Measurements from ENCODE around the gene PPP1R9A. TPM values are rescaled to one million over a fixed set of nuclear protein-coding genes. Genes with fewer than 3 reads are reported as not detected.
"Not testable (repeated sequence)": the region's sequence is repeated elsewhere in the genome, so short reads cannot be mapped to it uniquely, and the experiment has no call there.

The PPP1R9A gene
- total RNA-seq, 2 donors from 2014 or later, result 17.7 to 20.2 TPM

- Histone ChIP-seq H3K9ac (ENCODE audit: low read depth in 2 of 2, low read length in 2 of 2) (no peak overlapping the region), H3K4me1 (peaks cover 6% of the 10 kb centered on the region), H3K4me3 (no peak overlapping the region), H3K36me3 (no peaks in the 10 kb centered on the region), H3K9me3 (no peaks in the 10 kb centered on the region), H3K27me3 (no peaks in the 10 kb centered on the region), H3K27ac (no peak overlapping the region)
- no peak for TF ChIP-seq CTCF (IDR thresholded peaks at IDR 0.05)
- intact Hi-C loops (cut with DNase I), result no loop called here
- no peak for DNase-seq
Measured at GRCh38 chr7:94997547-94997946, 90.2 kb downstream of the PPP1R9A start.

DNA sequence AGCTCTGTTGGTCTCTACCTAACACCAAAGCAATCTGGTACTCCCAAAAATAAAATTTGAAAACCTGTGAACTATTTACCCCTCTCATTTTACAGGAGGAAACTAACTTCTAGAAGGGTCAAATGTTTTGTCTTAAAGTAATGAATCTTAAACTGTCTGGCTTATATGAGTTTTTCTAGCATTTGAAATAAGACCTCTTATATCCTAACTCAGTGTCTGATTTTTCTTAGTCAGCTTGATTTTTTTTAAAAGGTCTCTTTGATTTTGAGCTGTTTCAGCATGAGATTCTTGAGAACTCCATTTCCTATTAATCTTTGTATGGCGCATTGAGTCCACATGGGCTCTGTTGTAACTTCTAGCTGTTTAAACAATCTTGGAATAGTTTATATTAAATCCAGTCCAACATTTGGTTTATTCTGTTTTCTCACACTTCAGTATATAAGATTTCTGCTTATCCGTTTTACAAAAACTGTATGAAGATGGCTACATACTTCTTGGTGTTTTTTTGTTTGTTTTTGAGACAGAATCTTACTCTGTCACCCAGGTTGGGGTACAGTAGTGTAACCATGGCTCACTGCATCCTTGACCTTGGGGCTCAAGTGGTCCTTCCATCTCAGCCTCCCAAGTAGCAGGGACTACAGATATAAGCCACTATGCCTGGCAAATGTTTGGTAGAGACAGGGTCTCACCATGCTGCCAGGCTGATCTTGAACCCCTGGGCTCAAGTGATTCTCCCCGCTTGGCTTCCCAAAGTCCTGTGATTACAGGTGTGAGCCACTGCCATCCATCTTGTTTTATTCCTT, 91.1 kb downstream of the PPP1R9A start:
- no peak for TF ChIP-seq CTCF (IDR thresholded peaks at IDR 0.05)
- intact Hi-C loops (cut with DNase I), result no loop called here
- Histone ChIP-seq H3K9ac (ENCODE audit: low read depth in 2 of 2, low read length in 2 of 2) (no peak overlapping the region), H3K36me3 (no peaks in the 10 kb centered on the region), H3K4me3 (no peak overlapping the region), H3K9me3 (no peaks in the 10 kb centered on the region), H3K27ac (peak overlapping the region; percentile 48), H3K4me1 (peaks cover 6% of the 10 kb centered on the region), H3K27me3 (no peaks in the 10 kb centered on the region)
- no peak for DNase-seq

DNA sequence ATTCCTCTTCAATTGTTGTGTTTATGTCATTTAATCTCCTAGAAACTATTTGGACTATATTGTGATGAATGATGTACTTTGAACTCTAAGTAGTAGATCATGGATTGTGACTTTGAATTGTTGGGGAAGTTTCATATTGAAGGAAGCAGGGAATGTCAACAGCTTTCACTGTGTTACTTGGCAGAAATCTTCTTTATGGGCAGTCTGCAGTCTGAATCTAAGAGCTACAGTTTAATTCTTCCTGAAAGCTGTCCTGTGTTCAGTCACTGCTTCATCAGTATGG, 91.6 kb downstream of the PPP1R9A start:
- DNase-seq, result no peak
- no peak for TF ChIP-seq CTCF (IDR thresholded peaks at IDR 0.05)

DNA sequence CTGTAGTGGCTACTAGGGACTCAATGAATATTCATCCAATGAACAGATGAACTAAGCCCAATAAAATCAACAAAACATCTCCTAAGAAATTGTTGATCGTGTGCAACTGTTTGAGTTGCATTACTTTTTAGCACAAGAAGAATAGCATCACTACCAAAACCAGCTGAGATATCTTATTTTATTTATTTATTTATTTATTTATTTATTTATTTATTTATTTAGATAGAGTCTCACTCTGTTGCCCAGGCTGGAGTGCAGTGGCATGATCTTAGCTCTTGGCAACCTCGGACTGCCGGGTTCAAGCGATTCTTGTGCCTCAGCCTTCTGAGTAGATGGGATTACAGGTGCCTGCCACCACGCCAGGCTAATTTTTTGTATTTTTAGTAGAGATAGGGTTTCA, 92.2 kb downstream of the PPP1R9A start:
- DNase-seq; H3K36me3 ChIP-seq; H3K4me1 ChIP-seq; H3K9me3 ChIP-seq; H3K27me3 ChIP-seq; intact Hi-C loops (cut with DNase I); H3K4me3 ChIP-seq; H3K9ac ChIP-seq (ENCODE audit: low read depth in 2 of 2, low read length in 2 of 2): not testable (repeated sequence)
- peak overlapping the region; percentile 48 for H3K27ac ChIP-seq

More for the DNA sequence above, 91.6 kb downstream of the PPP1R9A start:
- Histone ChIP-seq H3K27ac (peak overlapping the region; percentile 48), H3K4me1 (peaks cover 6% of the 10 kb centered on the region), H3K27me3 (no peaks in the 10 kb centered on the region), H3K36me3 (no peaks in the 10 kb centered on the region), H3K9ac (ENCODE audit: low read depth in 2 of 2, low read length in 2 of 2) (no peak overlapping the region), H3K4me3 (no peak overlapping the region), H3K9me3 (no peaks in the 10 kb centered on the region)
- intact Hi-C loops (cut with DNase I), result no loop called here

DNA sequence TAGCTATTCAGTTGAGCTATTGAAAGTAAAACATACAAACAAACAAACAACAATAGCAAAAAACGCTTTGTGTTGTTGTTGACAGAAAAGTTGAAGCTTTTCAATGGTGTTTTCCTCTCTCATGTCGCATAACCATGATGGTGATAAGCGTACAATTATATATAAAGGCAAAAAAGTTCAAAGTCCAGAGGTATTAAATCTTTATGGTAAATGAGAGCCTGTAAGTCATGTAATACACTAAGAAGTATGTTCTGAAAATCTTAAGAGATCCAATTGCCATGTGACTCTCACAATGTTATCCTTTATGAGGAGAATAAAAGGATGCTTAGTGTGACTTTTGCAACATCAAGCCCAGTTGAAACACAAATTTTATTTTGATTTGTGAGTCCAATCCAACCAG, 93.9 kb downstream of the PPP1R9A start:
- H3K9me3 ChIP-seq, result no peaks in the 10 kb centered on the region
- TF ChIP-seq CTCF (IDR thresholded peaks at IDR 0.05), result no peak
- no peak for DNase-seq
- H3K4me3 ChIP-seq, result no peak overlapping the region
- H3K4me1 ChIP-seq, result peaks cover 6% of the 10 kb centered on the region
- no peak overlapping the region for H3K27ac ChIP-seq
- intact Hi-C loops (cut with DNase I), result no loop called here
- H3K9ac ChIP-seq (ENCODE audit: low read depth in 2 of 2, low read length in 2 of 2), result no peak overlapping the region
- no peaks in the 10 kb centered on the region for H3K27me3 ChIP-seq
- no peaks in the 10 kb centered on the region for H3K36me3 ChIP-seq

GRCh38 chr7:95001815-95002561, 94.6 kb downstream of the PPP1R9A start:
- H3K27me3 ChIP-seq, result no peaks in the 10 kb centered on the region

More at GRCh38 chr7:95001815-95002561, 94.6 kb downstream of the PPP1R9A start:
- no peak overlapping the region for H3K4me3 ChIP-seq
- H3K9me3 ChIP-seq, result no peaks in the 10 kb centered on the region
- TF ChIP-seq CTCF (IDR thresholded peaks at IDR 0.05), result no peak
- peaks cover 6% of the 10 kb centered on the region for H3K4me1 ChIP-seq
- DNase-seq, result no peak
- peak overlapping the region; percentile 5 for H3K27ac ChIP-seq
- no peaks in the 10 kb centered on the region for H3K36me3 ChIP-seq
- intact Hi-C loops (cut with DNase I), result no loop called here
- H3K9ac ChIP-seq (ENCODE audit: low read depth in 2 of 2, low read length in 2 of 2), result no peak overlapping the region

Measured in colonic mucosa (tissue), 4 donors.